Measurements from ENCODE around the gene KIAA0825.

The KIAA0825 gene

DNA sequence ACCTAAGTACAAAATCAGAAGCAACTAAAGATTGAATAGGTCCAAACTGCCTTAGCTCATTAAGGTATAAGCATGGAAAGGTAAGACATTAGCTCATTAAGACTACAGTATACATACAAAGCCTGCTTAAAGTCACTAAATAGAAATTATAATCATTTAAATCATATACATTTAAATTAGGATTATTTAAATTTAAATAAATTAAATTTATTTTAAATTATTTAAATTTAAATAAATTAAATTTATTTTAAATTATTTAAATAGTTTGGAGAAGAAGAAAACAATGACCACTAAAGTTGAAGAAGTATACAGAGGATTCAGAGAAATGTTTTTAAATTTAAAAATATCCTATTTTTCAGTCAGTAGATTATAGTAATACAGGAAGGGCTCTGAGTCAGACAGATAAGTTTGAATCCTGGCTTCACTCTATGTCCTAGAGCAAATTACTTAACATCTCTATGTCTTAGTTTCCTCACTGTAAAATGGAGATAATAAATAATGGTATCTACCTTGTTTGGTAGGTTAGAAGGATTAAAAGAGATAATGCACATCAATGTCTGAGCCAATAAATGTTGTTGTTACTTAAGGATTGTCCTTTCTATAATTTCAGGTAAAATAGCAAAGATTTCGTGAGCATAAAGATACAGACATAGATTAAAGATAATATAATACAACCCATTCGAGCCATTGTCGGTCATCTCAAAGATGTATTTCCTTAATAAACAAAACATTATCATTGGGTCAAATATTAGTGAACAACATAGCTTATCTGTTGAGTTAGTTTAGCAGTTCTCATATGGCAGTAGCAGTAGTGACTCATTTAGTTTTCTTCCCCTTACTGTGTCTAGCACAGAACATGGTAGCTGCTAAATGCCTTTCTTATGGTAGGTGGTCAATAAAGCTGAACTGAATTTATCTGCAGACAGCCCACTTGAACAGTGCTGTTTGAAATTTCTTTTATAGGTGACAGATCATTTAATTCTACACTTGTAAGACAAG lies 100.6 kb downstream of the KIAA0825 start:
- in situ Hi-C loops (cut with MboI; ENCODE audit: low sequenced_read_pairs, unreplicated experiment) = no loop called here
- DNase-seq (ENCODE audit: low spot score) = no peak
- TF ChIP-seq, protein P1, sequence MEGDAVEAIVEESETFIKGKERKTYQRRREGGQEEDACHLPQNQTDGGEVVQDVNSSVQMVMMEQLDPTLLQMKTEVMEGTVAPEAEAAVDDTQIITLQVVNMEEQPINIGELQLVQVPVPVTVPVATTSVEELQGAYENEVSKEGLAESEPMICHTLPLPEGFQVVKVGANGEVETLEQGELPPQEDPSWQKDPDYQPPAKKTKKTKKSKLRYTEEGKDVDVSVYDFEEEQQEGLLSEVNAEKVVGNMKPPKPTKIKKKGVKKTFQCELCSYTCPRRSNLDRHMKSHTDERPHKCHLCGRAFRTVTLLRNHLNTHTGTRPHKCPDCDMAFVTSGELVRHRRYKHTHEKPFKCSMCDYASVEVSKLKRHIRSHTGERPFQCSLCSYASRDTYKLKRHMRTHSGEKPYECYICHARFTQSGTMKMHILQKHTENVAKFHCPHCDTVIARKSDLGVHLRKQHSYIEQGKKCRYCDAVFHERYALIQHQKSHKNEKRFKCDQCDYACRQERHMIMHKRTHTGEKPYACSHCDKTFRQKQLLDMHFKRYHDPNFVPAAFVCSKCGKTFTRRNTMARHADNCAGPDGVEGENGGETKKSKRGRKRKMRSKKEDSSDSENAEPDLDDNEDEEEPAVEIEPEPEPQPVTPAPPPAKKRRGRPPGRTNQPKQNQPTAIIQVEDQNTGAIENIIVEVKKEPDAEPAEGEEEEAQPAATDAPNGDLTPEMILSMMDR (IDR thresholded peaks at IDR 0.05; ENCODE audit: borderline replicate concordance, control extremely low read depth, extremely low read depth, insufficient read depth, missing control alignments) = no peak

DNA sequence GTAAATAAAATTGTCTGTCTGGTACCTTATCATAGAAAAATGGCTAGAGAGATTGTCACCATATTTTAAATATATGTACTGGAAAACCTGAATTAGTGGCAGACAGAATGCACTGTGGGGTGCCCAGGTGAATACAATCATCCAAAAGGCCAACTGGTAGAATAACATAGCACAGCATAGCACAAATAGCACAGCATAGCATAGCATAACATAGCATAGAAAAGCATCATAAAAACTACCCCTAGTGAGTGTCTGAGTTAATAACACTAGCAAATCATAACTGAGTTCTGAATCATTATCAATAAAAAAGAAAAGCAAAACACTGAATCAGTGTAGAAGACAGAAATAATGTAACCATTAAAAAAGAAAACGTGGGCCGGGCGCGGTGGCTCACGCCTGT lies 102.3 kb downstream of the KIAA0825 start:
- TF ChIP-seq, protein P1 (IDR thresholded peaks at IDR 0.05; ENCODE audit: borderline replicate concordance, control extremely low read depth, extremely low read depth, insufficient read depth, missing control alignments) = no peak
- in situ Hi-C loops (cut with MboI; ENCODE audit: low sequenced_read_pairs, unreplicated experiment) = no loop called here
- DNase-seq (ENCODE audit: low spot score) = no peak

DNA sequence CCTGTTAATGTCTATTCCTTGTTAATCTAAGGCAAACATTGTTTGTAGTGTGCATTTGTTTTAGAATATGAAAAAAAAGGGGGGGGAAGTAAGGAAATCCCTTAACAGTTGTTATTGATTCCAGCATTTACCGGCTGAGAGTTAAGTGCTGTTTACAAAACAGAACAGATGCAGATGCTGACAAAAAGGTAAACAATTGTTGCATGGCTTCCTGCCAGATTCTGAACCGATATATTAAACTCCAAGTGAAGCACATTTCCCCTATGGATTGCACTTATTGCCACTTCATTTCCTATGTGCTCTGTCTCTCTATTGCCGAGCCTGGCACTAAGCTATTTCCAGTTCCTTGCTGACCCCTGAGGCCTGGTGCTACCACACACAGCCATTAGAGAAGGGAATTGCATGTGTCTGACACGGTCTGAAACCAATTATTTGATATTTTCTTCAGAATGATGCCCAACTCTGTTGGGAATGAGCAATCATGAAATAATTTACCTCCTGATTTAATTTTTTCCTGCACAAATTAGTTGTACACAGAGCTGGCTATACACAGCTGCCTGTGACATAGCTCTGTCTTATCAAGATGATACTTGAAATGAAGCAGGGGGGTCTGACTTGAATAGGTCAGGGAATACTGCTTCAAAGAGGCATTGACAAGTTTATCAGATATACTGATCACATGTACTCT lies 109.8 kb downstream of the KIAA0825 start:
- in situ Hi-C loops (cut with MboI; ENCODE audit: low sequenced_read_pairs, unreplicated experiment) = no loop called here
- TF ChIP-seq, protein P1 (IDR thresholded peaks at IDR 0.05; ENCODE audit: borderline replicate concordance, control extremely low read depth, extremely low read depth, insufficient read depth, missing control alignments) = no peak
- DNase-seq (ENCODE audit: low spot score) = no peak

GRCh38 chr5:94505327-94506068 lies 112.9 kb downstream of the KIAA0825 start:
- no peak for DNase-seq (ENCODE audit: low spot score)
- TF ChIP-seq, protein P1 (IDR thresholded peaks at IDR 0.05; ENCODE audit: borderline replicate concordance, control extremely low read depth, extremely low read depth, insufficient read depth, missing control alignments) = no peak
- in situ Hi-C loops (cut with MboI; ENCODE audit: low sequenced_read_pairs, unreplicated experiment) = no loop called here

GRCh38 chr5:94503677-94504076 lies 114.7 kb downstream of the KIAA0825 start:
- DNase-seq (ENCODE audit: low spot score) = no peak
- TF ChIP-seq, protein P1 (IDR thresholded peaks at IDR 0.05; ENCODE audit: borderline replicate concordance, control extremely low read depth, extremely low read depth, insufficient read depth, missing control alignments) = no peak
- in situ Hi-C loops (cut with MboI; ENCODE audit: low sequenced_read_pairs, unreplicated experiment) = no loop called here

- TF ChIP-seq, protein P1 (IDR thresholded peaks at IDR 0.05; ENCODE audit: borderline replicate concordance, control extremely low read depth, extremely low read depth, insufficient read depth, missing control alignments) = no peak
- in situ Hi-C loops (cut with MboI; ENCODE audit: low sequenced_read_pairs, unreplicated experiment) = no loop called here
- DNase-seq (ENCODE audit: low spot score) = no peak
These were observed 117.0 kb downstream of the KIAA0825 start for GRCh38 chr5:94501365-94501764.
